Astrocyte of the hippocampus (primary cell): ENCODE measurements around the gene ACVRL1.

Experiments used
- DNase-seq: peaks from one replicate; pipeline ENCODE4 v3.0.0; 2011; ENCODE audit warnings: low read depth, low spot score

Gene ACVRL1

DNA sequence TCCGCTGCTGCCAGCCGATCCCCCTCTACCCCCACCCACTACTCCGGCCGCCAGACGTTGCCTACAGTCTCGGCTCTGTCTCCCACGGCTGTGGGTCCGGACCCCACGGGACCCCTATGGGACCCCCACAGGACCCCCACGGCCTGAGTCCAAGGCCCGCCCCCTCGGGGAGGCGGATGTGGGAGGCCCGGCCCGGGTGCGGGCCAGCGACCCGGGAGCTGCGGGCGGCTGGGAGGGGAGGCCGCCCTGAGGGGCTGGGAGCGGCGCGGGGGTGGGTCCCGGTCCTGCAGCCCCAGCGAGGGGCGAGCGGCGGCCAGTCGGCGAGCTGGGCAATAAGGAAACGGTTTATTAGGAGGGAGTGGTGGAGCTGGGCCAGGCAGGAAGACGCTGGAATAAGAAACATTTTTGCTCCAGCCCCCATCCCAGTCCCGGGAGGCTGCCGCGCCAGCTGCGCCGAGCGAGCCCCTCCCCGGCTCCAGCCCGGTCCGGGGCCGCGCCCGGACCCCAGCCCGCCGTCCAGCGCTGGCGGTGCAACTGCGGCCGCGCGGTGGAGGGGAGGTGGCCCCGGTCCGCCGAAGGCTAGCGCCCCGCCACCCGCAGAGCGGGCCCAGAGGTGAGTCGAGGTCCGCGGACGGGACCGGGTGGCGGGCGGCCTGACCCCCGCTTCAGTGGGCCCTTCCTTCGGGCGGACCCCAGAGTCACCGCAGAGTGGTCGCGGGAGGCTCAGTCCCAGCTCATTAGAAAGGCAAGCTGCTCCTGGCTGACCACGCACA is at the start of gene ACVRL1:
ACVRL1 (plus strand) TSS at position 422 of the 773 bp plus-strand sequence. CDS start 4,971 bp downstream, outside the sequence.
- DNase-seq = peak; percentile 45

DNA sequence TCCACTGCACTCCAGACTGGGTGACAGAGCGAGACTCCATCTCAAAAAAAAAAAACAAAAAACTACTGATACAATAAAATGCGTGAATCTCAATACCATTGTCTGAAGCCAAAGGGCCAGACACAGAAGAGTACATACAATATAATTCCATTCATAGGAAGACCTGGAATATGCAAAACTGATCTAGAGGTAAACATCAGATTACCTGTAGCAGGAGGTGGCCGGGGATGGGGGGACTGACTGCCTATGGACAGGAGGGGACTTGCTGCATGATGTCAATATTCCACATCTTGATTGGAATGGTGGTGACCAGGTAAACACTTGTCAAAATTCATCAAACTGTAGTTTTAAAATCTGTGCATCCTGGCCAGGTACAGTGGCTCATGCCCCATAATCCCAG is 46.3 kb upstream of the ACVRL1 start:
- DNase-seq = no peak

DNA sequence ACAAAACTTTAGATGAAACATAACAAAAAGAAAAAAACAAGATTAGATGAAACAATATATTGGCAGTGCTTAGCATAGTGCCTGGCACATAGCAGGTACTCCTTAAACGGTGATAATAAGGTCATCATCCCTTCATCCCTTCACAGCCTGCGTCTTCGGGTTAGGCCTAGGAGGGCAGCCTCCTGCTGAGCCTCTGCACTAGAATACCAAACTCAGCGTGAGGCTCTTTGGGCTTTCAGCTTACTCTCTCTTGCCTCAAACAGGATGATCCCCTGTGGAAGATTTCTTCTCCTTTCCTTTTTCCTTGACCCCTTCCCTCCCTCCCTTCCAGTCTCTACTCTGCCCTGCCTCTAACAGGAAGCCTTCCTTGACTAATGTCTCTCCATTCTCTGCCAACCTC is 44.4 kb upstream of the ACVRL1 start:
- DNase-seq = peak; percentile 24

DNA sequence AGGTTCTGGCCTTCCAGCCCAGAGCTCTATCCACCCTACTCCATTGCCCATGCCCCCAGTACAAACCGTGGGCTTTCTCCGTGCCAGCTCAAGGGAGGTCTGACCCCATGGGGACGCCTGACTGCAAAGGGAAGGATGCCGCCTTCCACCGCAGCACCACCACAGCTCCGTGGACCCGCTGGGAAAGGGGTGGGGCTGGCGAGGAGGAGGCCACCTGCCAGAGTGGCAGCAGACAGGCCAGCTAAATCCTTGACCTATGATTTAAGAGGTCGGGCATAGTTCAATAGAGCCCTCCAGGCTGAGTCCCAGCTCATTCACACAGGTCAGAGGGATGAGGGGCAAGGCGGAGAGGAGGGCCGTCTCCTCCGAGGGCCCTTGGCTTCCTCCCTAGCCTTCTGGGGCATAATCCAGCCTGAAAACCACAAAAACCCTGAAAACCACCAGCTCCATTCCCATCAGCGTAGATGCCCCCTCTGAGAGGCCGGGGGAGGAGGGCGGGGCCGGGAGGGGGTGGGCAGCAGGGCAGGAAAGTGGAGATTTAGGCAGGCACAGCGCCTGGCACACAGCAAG is 43.9 kb upstream of the ACVRL1 start:
- peak; percentile 86 for DNase-seq

DNA sequence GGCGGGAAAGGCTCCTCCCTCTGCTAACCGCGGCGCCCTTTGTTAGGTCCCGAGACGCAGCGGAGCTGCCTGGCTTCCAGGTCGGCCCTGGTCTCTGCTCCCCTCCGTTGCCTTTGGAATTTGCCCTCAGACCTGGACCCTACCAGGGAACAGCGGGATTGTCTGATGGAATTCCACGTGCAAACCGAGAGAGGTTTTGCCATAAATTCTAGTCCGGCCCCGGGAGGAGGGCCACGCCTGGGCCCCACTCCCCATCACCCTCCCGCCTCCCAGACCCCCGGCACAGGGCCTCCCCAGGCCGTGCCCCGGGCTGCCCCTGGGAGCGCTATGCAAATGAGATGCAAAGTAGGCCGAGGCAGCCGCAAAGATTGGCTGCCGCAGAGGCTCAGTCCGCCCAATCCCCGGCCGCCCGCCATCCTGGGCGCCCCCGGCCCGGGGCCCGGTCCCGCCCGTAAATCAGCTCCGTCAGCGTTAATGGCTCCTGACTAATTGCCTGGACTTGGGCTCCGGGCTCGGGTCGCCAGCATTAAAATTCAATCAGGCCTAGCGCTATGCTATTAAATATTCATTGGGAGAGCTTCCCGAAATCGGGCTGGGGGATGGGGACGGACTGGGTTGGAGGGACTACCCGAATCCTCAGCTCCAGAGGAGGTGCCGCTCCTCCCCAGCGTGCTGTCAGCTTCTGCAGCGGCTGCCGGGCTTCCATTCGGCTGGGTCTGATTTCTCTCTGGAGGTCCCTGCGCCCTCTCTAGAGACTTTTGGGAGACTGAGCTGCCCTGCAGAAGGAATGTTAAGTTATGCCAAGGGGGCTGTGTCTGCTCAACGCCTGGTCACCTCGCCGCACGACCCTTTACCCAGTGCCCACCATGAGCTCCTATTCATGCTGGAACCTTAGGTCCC is 43.1 kb upstream of the ACVRL1 start:
- peak; percentile 91 for DNase-seq

DNA sequence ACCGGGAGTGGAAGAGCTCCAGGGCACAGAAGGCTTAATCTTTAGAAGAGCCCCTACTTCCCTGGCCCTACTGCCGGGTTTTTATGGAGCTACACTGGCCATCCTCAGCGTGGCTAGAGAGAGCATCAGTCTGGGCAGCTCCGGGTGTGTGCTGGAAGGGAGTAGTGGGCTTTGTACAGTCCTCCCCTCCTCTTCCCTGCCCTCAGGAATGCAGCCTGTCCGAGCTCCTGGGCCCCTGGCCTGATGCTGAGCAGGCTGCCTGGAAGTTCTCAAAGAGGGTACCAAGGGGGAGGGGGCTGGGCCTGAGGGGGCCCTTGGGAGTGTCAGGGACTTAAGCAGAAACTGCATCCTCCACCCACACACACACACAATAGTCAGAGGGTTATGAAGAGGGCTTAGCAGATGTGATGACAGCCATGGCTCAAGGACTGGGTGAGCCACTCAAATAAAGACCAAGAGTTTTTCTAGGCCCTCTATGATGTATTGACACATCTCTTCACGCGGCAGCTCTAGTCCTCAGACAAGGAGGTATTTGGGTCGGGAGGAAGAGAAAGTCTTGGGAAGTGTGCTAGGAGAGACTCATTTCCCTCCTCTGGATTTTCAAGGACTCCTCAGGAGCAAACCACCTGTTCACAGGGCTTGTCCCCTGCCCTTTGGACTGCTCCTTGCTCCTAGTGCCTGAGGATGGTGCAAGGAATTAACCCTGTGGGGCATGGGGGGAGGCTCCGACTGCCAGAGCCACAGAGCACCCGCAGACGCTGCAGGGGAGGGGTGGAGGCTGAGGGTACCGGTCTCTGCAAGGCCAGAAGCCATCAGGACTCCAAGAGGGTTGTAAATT is 42.3 kb upstream of the ACVRL1 start:
- DNase-seq = peak; percentile 63

DNA sequence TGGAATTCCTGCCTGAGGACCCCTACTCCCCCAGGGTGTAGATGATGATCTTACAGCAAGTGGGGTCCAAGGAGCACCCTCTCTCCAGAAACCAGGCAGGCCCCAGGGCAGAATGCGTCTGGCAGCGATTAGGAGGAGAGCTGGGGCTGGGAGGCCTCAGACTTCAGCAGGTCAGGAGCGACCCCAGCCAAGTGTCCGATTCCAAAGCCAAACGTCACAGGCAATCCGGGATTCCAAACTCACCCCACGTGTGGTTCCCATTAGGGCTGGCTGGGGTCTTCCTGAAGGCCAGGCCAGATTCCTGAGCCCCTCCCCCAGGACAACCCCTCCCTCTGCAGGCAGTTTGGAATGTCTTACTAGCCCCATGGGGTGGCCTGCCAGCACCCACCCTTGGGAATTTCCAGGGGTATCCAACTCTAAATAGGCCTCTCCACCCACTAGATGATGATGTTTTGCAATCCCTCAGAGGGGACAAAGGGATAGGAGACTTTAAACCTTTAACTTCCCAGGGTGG is 41.5 kb upstream of the ACVRL1 start:
- DNase-seq = no peak

DNA sequence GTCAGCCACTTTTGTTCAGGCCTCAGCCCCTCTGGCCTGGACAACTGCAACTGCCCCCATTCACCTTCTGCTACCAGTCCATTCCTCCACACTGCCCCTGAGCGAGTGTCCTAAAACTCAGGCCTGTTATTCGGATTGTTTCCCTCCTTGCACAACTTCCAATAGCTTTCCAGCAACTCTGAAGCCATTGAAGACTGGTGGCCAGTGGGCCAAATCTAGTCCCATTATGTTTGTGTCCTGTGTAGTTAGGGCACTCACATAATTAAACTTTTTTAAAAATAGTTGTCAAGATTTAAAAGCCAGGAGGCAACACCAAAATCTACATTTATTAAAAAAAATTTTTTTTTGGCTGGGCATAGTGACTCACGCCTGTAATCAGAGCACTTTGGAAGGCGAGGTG is 41.0 kb upstream of the ACVRL1 start:
- no peak for DNase-seq

DNA sequence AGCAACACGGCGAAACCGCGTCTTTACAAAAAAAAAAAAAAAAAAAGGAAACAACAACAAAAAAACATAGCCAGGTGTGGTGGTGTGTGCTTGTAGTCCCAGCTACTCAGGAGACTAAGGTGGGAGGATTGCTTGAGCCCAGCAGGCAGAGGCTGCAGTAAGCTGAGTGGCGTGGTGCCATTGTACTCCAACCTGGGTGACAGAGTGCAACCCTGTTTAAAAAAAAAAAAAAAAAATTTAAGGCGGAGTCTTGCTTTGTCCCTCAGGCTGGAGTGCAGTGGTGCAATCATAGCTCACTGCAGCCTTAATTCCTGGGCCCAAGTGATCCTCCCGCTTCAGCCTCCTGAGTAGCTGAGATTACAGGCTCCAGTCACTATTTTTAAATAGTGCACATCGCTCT is 40.5 kb upstream of the ACVRL1 start:
- no peak for DNase-seq

DNA sequence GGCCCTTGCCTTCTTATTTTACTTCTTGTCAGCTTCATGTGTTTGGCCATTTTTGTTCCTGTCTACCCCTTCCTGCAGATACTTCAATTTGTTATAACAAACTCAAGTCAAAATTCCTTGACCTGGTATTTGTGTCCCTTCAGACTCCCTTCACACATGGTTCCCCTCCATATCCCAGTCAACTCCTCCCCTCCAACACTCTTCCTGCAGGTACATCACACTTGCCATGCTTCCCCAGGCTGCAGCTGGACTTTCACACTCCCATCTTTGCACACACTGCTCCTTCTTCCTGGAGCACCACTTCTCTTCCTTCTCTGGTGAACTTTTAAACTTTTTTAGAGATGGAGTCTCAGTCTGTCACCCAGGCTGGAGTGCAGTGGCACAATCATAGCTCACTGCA is 39.9 kb upstream of the ACVRL1 start:
- DNase-seq = no peak

DNA sequence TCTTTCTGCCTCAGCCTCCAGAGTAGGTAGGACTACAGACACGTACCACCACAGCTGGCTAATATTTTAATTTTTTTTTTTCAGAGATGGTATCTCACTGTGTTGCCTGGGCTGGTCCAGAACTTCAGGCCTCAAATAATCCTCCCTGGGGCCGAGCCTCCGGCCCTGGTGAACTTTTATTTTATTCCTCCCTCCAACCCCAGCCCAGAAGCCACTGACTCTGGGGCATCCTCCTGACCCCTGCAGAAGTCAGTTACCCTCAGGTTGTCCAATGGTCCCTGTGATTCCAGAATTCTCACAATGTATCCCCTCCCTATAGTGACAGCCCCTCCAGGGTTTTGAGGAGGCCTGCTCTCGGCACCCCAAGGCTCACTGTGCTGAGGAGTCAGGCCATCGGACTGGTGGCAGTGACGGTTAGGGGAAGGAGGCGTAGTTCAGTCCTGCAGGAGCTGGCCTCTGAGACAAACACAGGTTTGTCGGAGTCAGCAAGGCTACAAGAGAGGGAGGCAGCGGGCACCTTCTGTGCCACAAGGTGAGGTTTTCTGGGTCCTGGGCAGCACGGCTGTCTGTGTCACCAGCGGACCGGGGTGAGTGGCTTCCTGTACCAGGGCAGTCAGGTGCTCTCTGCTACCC is 39.4 kb upstream of the ACVRL1 start:
- no peak for DNase-seq

DNA sequence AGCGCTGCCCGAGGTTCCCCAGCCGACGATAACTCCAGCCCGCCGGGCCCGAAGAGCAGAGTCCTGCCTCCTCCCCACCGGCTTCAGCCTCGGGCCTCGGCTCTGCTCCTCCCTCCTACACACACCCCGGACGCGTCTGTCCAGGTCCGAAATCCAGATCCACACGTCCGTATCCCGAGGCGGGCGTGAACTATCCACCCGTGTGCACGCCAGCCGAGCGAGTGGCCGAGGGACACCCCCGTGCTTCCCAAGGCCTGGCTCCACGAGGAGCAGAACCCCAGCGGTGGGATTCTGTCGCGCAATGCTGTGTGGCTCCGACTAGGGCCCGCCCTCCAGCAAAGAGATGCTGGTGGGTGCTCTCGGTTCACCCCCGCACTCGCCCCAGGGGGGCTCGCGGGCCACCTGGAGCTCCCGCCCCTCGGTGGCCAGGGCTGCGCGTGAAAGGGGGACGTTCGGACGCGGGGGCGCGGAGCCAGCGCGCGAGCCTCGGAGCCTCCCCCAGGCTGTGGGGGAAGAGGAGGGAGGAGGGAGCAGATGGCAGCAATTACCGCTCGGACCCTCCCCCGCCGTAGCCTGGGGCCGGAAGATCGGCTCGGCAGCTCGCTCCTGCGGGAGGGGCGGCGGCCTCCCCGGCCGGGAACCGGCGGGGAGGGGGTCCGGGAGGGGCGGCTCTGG is 38.3 kb upstream of the ACVRL1 start:
- no peak for DNase-seq

DNA sequence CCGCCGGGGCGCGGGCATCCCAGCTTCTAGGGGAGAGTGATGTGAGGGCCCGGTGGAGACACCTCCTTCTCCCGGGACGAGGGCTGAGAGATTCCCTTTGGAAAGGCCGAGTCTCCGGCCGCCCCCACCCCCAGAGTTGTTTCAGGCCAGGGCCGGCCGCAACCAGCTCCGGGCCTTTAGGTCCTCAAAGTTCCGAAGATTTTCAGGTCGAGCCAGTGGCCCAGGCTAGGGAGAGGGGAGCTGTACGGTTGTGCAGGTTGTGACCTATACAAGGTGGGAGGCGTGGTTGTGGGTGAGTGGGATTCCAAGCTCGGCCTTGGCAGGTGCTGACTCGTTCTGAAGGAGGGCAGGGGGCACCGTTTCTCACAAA is 37.8 kb upstream of the ACVRL1 start:
- DNase-seq = no peak

DNA sequence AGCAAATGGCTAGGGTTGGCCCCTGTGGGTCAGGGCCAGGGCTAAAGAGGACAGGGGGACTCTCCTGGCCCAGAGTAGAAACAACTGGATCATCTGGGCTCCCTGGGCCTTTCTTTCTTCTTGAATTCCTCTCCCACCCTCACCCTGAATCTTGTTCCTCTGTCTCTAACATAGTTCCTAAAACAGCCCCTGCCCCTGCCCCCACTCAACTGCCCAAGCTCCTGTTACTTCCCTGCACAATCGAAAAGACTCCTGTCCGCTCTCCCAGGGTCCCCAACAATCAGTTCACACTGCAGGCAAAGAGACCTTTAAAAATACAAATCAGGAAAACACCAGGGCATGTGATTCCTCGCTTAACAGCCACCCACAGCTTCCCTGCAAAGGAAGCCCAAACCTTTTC is 37.4 kb upstream of the ACVRL1 start:
- no peak for DNase-seq

DNA sequence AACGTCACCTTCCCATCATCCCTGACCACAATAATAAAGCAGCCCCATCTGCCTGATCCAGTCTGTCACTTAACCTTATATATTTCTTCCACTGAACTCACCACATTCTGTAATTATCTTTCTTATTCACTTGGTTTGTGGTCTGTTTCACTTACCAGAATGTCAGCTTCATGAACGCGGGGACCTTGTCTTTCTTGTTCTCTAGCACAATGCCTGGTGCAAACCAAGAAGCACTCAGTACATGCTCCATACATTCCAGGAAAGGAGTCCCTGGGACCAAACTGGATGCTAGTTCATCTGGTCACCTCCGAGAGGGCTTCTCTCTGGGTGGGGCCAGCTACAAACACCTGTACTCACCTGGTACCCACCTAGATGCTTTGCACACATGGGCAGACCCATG is 36.8 kb upstream of the ACVRL1 start:
- no peak for DNase-seq

DNA sequence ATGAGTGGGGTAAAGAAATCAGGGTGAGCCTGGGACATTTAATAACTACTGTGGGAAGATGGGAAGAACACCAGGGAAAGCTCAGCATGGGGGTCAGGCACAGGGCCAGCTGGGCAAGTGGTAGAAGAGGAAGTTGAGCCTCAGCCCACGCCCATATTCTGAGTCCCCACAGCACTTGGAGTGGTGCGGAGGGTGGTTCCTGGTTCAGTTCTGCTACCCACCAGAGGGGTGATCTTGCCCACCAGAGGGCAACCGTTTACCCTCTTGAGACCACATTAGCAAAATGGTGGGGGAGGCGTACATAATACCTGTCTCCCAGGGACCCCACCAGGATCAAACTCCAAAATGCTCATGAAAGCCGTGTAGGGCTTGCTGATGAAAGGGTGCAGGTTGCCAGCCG is 36.2 kb upstream of the ACVRL1 start:
- DNase-seq = no peak

DNA sequence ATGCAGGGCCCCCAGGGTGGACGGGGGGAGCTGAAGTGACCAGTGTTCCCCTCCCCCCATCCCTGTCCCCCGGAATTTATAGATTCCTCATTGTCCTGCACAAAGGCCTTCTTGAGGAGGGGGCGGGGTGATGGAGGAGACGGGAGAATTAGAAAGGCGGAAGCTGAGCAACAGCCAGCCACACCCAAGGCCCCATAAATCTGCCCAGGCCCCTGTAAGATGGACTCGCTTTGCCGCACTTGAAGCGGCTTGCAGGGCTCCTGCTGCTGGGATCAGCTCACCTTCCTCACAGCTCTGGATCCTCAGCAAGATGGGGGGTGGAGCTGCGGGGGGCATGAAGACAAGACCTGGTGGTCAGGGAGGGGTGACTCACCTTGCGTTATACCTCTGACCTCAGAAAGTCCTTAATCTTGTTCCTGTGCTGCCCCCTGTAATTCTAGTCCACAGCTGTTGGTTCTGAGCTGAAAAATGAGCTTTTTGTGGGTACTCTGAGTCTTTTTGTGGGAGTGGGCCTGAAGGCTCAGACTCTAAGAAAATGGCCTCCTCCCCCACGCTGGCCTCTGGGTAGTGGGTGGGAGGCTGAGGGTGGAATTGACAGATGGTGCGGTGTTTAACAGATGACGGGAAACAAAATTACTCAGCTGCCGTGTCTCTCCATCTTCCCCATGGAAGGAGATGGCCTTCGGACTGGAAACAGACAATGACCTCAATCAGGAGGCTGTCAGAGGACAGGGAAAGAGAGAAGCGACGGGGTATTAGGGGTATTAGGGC is 35.2 kb upstream of the ACVRL1 start:
- DNase-seq = no peak

DNA sequence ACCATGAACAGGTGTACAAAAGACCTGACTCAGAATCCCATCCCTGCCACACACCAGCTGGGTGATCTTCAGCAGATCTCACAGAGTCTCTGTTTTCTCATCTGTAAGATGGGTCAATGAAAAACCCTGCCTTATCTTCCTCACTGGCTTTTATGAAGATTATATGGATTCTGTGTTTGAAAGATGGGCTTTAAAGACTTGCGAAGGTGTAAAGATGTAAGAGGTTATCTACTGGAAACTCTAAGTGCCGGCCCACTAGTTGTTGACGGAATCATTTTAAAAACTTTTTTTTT is 34.7 kb upstream of the ACVRL1 start:
- no peak for DNase-seq

DNA sequence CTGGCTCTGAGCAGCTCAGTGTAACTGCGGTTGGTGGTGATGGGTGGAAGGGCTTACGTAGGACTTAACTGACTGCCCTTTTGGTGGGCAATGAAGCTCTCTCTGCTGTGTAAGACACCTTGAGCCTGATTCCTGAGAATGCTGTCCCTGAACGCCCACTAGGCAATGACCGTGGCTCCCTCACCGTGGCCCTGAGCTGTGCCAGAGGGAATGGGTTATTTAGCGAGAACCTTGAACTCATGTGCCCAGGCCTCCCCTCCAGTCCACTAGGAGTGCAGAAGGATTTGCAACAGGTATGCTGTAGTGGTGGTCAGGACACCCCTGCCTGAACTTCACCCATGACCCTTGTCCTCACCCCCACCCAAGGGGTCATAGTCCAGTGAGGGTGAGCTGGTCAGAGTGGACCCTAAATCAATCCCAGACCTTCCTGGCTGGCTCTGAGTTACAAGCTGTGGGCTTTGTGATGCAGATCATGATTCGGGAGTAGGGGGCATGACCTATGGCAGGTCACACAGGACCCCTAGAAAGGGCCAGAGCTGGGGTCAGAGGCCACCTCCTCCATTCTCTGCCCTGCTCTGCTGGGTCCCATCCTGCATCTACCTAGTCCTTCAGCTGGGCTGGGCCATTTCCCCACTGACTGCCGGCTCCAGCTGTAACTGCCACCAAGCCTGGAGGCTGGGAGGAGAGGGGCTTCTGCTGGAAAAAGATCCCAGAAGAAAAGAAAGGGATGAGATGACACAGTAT is 33.9 kb upstream of the ACVRL1 start:
- DNase-seq = no peak
